HCT116 (cell line): ENCODE measurements around the gene WNK3. TPM values are rescaled to one million over a fixed set of nuclear protein-coding genes. Genes with fewer than 3 reads are reported as not detected.
"Not testable (repeated sequence)": the region's sequence is repeated elsewhere in the genome, so short reads cannot be mapped to it uniquely, and the experiment has no call there.

Experiments
- ATAC-seq: fragments of 200-7000 bp; cut with Tn5 transposase; 2 replicates; pipeline ENCODE4 v1.9.1; 2020; ENCODE audit warnings: mild to moderate bottlenecking, moderate library complexity
- BruUV-seq: library from RNA; stranded (reverse); fragments of 400-500 nt; replicated peaks from 2 replicates; lab custom pipeline; 2021; lab: Mats Ljungman, UMichigan
- CTCF ChIA-PET: fragments of 300-600 bp; sonication (Branson Sonifier 250); formaldehyde crosslinking; loops from one replicate; lab custom pipeline; 2021; ENCODE audit warnings: antibody characterized with exemption; lab: Charles Lee
- POLR2A ChIA-PET: fragments of 300-600, 350-600 bp; sonication (Branson Sonifier 250); formaldehyde crosslinking; loops from one replicate; lab custom pipeline; 2021; ENCODE audit warnings: antibody characterized with exemption; lab: Charles Lee
- RAD21 ChIA-PET, 2 experiments: fragments of 300-600 bp; sonication (Branson Sonifier 250); formaldehyde crosslinking; loops; one replicate each; lab custom pipeline; 2023; ENCODE audit warnings: low total read pairs in 2 of 2; ENCODE audit not compliant: uncharacterized antibody in 2 of 2, unreplicated experiment in 2 of 2, low non-redundant PET in 1 of 2; lab: Charles Lee
- DNase-seq: peaks from one replicate; pipeline ENCODE4 v3.0.0-alpha.2; 2010; ENCODE audit warnings: low read depth, low spot score
- H2AFZ ChIP-seq: fragments of 200-600 bp; shearing (Covaris generic), sonication (generic); 2 replicates; pipeline ENCODE4 v1.6.1; 2017; ENCODE audit warnings: low read depth, mixed run types, mixed read lengths, antibody characterized with exemption, low read length; ENCODE audit not compliant: poor library complexity, severe bottlenecking
- H3K27ac ChIP-seq: 2 replicates; pipeline ENCODE4 v1.5.1; 2012; ENCODE audit warnings: low read depth, low read length
- H3K27me3 ChIP-seq: fragments of 200-600 bp; sonication (generic); 2 replicates; pipeline ENCODE4 v1.6.1; 2016; ENCODE audit warnings: mixed run types, low read length, mixed read lengths; ENCODE audit not compliant: insufficient read depth
- H3K36me3 ChIP-seq, 2 experiments: fragments of 200-500 bp in 1 of 2; fragments of 200-600 bp in 1 of 2; sonication (Bioruptor generic) in 1 of 2; sonication (generic) in 1 of 2; 2 replicates each; pipeline versions ENCODE4 v1.5.1 to v1.6.1; 2014 to 2016; ENCODE audit warnings: low read length in 2 of 2, inconsistent platforms in 1 of 2, mixed read lengths in 1 of 2, mixed run types in 1 of 2; ENCODE audit not compliant: insufficient read depth in 2 of 2, control insufficient read depth in 1 of 2
- H3K4me1 ChIP-seq, 2 experiments: fragments of 200-600 bp in 1 of 2; sonication (generic) in 1 of 2; 2 replicates each; pipeline versions ENCODE4 v1.5.1 to v1.6.1; 2012 to 2017; ENCODE audit warnings: low read length in 2 of 2, inconsistent platforms in 1 of 2, mild to moderate bottlenecking in 1 of 2, mixed read lengths in 1 of 2, mixed run types in 1 of 2, moderate library complexity in 1 of 2; ENCODE audit not compliant: insufficient read depth in 2 of 2, control insufficient read depth in 1 of 2
- H3K4me2 ChIP-seq: fragments of 200-600 bp; sonication (generic); 2 replicates; pipeline ENCODE4 v1.6.1; 2017; ENCODE audit warnings: mixed run types, low read length, mixed read lengths
- H3K4me3 ChIP-seq, 2 experiments: fragments of 200-600 bp in 1 of 2; sonication (generic) in 1 of 2; replicated peaks in 1 of 2; 2 replicates each; pipeline ENCODE4 v1.5.1; 2011 to 2016; ENCODE audit warnings: low read length in 2 of 2, control low read depth in 1 of 2, low read depth in 1 of 2, mild to moderate bottlenecking in 1 of 2, mixed read lengths in 1 of 2, mixed run types in 1 of 2
- H3K79me2 ChIP-seq: fragments of 200-600 bp; sonication (generic); 2 replicates; pipeline ENCODE4 v1.6.1; 2017; ENCODE audit warnings: mild to moderate bottlenecking, mixed run types, low read length, moderate library complexity, mixed read lengths; ENCODE audit not compliant: insufficient read depth
- H3K9ac ChIP-seq: fragments of 200-600 bp; sonication (generic); 2 replicates; pipeline ENCODE4 v1.6.1; 2016; ENCODE audit warnings: low read length, mixed read lengths
- H3K9me2 ChIP-seq: fragments of 200-600 bp; sonication (generic), shearing (Covaris generic); 2 replicates; pipeline ENCODE4 v1.6.1; 2017; ENCODE audit warnings: mixed run types, mild to moderate bottlenecking, moderate library complexity; ENCODE audit not compliant: insufficient read depth
- H3K9me3 ChIP-seq, 2 experiments: fragments of 200-500 bp in 1 of 2; fragments of 200-600 bp in 1 of 2; sonication (Bioruptor generic) in 1 of 2; sonication (generic) in 1 of 2; 2 replicates each; pipeline ENCODE4 v1.6.1; 2014 to 2017; ENCODE audit warnings: low read length in 2 of 2, mixed read lengths in 2 of 2, inconsistent platforms in 1 of 2, low read depth in 1 of 2, mild to moderate bottlenecking in 1 of 2, mixed run types in 1 of 2, moderate library complexity in 1 of 2; ENCODE audit not compliant: control insufficient read depth in 1 of 2, insufficient read depth in 1 of 2
- H4K20me1 ChIP-seq: fragments of 200-600 bp; sonication (generic), shearing (Covaris generic); 2 replicates; pipeline ENCODE4 v1.6.1; 2017; ENCODE audit warnings: mixed run types, mild to moderate bottlenecking, moderate library complexity; ENCODE audit not compliant: insufficient read depth
- ATF3 ChIP-seq: IDR thresholded peaks from 2 replicates; pipeline ENCODE4 v1.6.1; 2012
- CBX3 ChIP-seq: IDR thresholded peaks from 2 replicates; pipeline ENCODE4 v1.6.1; 2012; ENCODE audit warnings: low read depth
- SRF ChIP-seq: IDR thresholded peaks from 2 replicates; pipeline ENCODE4 v1.6.1; 2012; ENCODE audit warnings: low read depth
- intact Hi-C: fragments of 100-400 bp; cut with micrococcal nuclease; formaldehyde crosslinking; loops from 2 replicates; pipeline ENCODE4 v1.10.0; 2022
- total RNA-seq: library from RNA; stranded (reverse); gene quantifications from one replicate; pipeline ENCODE4 v1.2.1, GENCODE V29; 2021; ENCODE audit not compliant: unreplicated experiment

The WNK3 gene
- total RNA-seq, 1 experiment from 2014 or later: 0.05 TPM

DNA sequence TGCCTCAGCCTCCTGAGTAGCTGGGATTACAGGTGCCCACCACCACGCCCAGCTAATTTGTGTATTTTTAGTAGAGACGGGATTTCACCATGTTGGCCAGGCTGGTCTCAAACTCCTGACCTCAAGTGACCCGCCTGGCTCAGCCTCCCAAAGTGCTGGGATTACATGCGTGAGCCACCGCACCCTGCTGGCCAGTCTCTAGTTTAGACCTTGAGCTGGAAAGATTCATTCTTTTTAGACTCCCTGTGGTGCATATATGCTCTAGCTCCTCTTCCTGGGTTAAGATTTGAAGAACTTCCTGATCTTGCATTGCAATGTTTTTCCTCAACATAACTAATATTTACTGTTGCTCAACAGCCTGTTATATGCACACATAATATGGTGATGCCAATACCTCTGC lies 26.8 kb upstream of the WNK3 start:
- ATAC-seq: not testable (repeated sequence)

GRCh38 chrX:54359408-54359807 lies 1.6 kb upstream of the WNK3 start:
- ChIA-PET CTCF (no interaction called here), RAD21 (no interaction called here), POLR2A (no interaction called here)
- no peaks in the 10 kb centered on the region for H3K36me3 ChIP-seq
- ATAC-seq: no peak
- no peak overlapping the region for H3K27ac ChIP-seq
- no peak for TF ChIP-seq ATF3
- no peak for TF ChIP-seq CBX3
- no peak for TF ChIP-seq SRF
- no peaks in the 10 kb centered on the region for H4K20me1 ChIP-seq
- no peak overlapping the region for H3K4me2 ChIP-seq
- no peaks in the 10 kb centered on the region for H3K9me2 ChIP-seq
- no peaks in the 10 kb centered on the region for H3K9me3 ChIP-seq
- no peaks in the 10 kb centered on the region for H3K27me3 ChIP-seq
- no peaks in the 10 kb centered on the region for H3K79me2 ChIP-seq
- no peak overlapping the region for H3K4me3 ChIP-seq
- H3K9ac ChIP-seq: no peak overlapping the region
- no peak for DNase-seq
- H3K4me1 ChIP-seq: no peaks in the 10 kb centered on the region
- H2AFZ ChIP-seq: no peak overlapping the region
- no TSS peak for BruUV-seq
- intact Hi-C loops: no loop called here

More for the DNA sequence above, 26.8 kb upstream of the WNK3 start:
- H3K4me1 ChIP-seq, POLR2A ChIA-PET, H2AFZ ChIP-seq, DNase-seq, H3K27me3 ChIP-seq, H3K9ac ChIP-seq, H3K4me3 ChIP-seq, H3K27ac ChIP-seq, H3K9me3 ChIP-seq, H3K9me2 ChIP-seq, H4K20me1 ChIP-seq, BruUV-seq, RAD21 ChIA-PET, H3K79me2 ChIP-seq, intact Hi-C loops, H3K36me3 ChIP-seq, H3K4me2 ChIP-seq: not testable (repeated sequence)
- CTCF ChIA-PET: interaction anchor here (0.6 kb wide), 1 partner anchor 17 kb away, joined by 3 read pairs; no protein-coding TSS in a partner anchor
